ENCODE measurements around the gene ZNF311. TPM values are rescaled to one million over a fixed set of nuclear protein-coding genes. Genes with fewer than 3 reads are reported as not detected.

Gene ZNF311
- total RNA-seq, 2 experiments from 2014 or later: 0.25 to 0.31 TPM

DNA sequence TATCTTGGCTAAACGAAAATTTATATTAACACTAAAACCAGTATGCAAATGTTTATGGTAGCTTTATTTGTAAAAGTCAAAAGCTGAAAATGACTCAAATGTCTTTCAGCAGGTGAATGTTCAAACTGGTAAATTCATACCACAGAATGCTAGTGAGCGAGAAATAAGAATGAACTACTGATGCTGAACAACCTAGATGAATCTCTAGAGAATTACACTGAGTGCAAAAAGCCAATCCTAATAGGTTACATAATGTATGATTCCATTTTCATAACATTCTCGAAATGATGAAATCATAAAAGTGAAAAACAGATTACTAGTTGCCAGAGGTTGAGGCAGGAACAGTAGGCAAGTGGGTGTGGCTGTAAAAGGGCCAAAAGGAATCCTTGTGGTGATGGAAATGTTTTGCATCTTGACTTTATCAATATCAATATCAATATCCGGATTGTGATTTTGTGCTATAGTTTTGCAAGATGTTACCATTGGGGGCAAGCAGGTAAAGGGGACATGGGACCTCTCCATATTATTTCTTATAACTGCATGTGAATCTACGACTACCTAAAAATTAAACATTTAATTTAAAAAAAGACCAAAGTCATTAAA is 26.1 kb downstream of the ZNF311 start:
- Histone ChIP-seq H3K27me3 (ENCODE audit: control insufficient read depth in 1 of 2, insufficient read depth in 2 of 2, low read length in 2 of 2) (peaks cover 0 to 8% of the 10 kb centered on the region in 2 experiments), H3K27ac (ENCODE audit: low read depth in 1 of 2, low read length in 2 of 2) (no peak overlapping the region), H3K4me1 (ENCODE audit: insufficient read depth, low read length) (peaks cover 21% of the 10 kb centered on the region), H3K36me3 (ENCODE audit: insufficient read depth, low read length) (no peaks in the 10 kb centered on the region), H3K4me3 (ENCODE audit: low read length) (no peak overlapping the region), H3K9me3 (ENCODE audit: control insufficient read depth in 1 of 2, insufficient read depth in 1 of 2, low read length in 2 of 2) (peaks cover 0 to 6% of the 10 kb centered on the region in 2 experiments)
- TF ChIP-seq, protein P1, sequence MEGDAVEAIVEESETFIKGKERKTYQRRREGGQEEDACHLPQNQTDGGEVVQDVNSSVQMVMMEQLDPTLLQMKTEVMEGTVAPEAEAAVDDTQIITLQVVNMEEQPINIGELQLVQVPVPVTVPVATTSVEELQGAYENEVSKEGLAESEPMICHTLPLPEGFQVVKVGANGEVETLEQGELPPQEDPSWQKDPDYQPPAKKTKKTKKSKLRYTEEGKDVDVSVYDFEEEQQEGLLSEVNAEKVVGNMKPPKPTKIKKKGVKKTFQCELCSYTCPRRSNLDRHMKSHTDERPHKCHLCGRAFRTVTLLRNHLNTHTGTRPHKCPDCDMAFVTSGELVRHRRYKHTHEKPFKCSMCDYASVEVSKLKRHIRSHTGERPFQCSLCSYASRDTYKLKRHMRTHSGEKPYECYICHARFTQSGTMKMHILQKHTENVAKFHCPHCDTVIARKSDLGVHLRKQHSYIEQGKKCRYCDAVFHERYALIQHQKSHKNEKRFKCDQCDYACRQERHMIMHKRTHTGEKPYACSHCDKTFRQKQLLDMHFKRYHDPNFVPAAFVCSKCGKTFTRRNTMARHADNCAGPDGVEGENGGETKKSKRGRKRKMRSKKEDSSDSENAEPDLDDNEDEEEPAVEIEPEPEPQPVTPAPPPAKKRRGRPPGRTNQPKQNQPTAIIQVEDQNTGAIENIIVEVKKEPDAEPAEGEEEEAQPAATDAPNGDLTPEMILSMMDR (IDR thresholded peaks at IDR 0.05): no peak
- Mint-ChIP-seq H3K36me3 (ENCODE audit: low read depth) (peaks cover 27% of the 10 kb centered on the region), H3K9me3 (peaks cover 5% of the 10 kb centered on the region), H3K4me3 (peak overlapping the region; percentile 25), H3K4me1 (ENCODE audit: low read depth) (peaks cover 62% of the 10 kb centered on the region), H3K27me3 (peaks cover 58% of the 10 kb centered on the region), H3K27ac (no peak overlapping the region)
- intact Hi-C loops (cut with DNase I, micrococcal nuclease): loop anchor here in 1 of 2 experiments (2.0 kb wide), 1 partner anchor 32 kb away; no protein-coding TSS in a partner anchor
- CTCF ChIA-PET: interaction anchor here (1.2 kb wide), 1 partner anchor 39 kb away, joined by 3 read pairs; no protein-coding TSS in a partner anchor
- POLR2A ChIA-PET: interaction anchor here (1.0 to 3.9 kb wide), 2 partner anchors 21 to 56 kb away, joined by 3 to 16 read pairs; partner anchors contain the start of gene TRIM27
- ATAC-seq (ENCODE audit: poor library complexity) (no peak), DNase-seq (no peak)

- H3K9me3 Mint-ChIP-seq: peaks cover 5% of the 10 kb centered on the region
- H3K27me3 Mint-ChIP-seq: peaks cover 63% of the 10 kb centered on the region
- DNase-seq (no peak), ATAC-seq (ENCODE audit: poor library complexity) (no peak)
- H3K27me3 ChIP-seq (ENCODE audit: control insufficient read depth in 1 of 2, insufficient read depth in 2 of 2, low read length in 2 of 2): peaks cover 0 to 8% of the 10 kb centered on the region in 2 experiments
- no peak overlapping the region for H3K4me3 ChIP-seq (ENCODE audit: low read length)
- H3K36me3 Mint-ChIP-seq (ENCODE audit: low read depth): peaks cover 23% of the 10 kb centered on the region
- peaks cover 21% of the 10 kb centered on the region for H3K4me1 ChIP-seq (ENCODE audit: insufficient read depth, low read length)
- intact Hi-C loops (cut with DNase I, micrococcal nuclease): loop anchor here in 1 of 2 experiments (2.0 kb wide), 1 partner anchor 31 kb away; no protein-coding TSS in a partner anchor
- ChIA-PET POLR2A (no interaction called here), CTCF (no interaction called here)
- peaks cover 0 to 6% of the 10 kb centered on the region in 2 experiments for H3K9me3 ChIP-seq (ENCODE audit: control insufficient read depth in 1 of 2, insufficient read depth in 1 of 2, low read length in 2 of 2)
- H3K4me1 Mint-ChIP-seq (ENCODE audit: low read depth): peaks cover 53% of the 10 kb centered on the region
- no peak overlapping the region for H3K4me3 Mint-ChIP-seq
- H3K36me3 ChIP-seq (ENCODE audit: insufficient read depth, low read length): no peaks in the 10 kb centered on the region
- H3K27ac Mint-ChIP-seq: no peak overlapping the region
- TF ChIP-seq, protein P1 (IDR thresholded peaks at IDR 0.05): no peak
- H3K27ac ChIP-seq (ENCODE audit: low read depth in 1 of 2, low read length in 2 of 2): no peak overlapping the region
Observed at GRCh38 chr6:28978133-28978491, 27.0 kb downstream of the ZNF311 start.

DNA sequence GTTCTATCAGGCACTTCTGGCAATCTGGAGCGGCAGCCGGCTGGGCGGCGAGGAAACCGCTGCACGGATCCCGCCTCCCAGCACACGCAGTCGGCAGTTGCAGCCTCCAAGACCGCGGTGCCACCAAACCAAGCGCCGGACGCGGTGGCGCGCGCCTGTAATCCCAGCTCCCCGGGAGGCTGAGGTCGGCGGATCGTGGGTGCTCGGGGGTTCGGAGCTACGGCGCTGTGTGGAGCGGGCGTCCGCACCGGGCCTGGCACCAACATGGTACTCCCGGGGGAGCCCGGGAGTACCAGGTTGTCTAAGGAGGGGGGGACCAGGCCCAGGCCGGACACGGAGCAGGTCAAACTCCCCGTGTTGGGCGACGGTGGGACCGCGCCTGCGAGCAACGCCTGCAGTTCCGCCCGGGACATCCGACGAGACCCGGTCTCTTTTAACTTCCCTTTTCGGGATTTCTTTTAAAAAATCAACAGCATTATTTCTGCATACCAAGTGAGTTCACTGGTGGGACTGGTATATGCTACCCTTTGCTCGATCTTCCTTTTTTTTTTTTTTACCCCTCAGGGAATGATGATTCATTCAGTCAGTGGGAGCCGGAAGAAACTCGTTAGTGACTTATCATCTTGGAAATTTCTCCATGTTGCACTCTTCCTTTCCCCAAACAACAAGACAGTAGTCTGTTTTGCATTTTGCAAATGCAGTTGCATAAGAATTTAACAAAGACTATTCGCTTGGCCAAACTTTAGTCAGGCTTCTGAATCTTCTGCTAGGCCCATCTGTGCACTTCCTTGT is 27.6 kb downstream of the ZNF311 start:
- no peak overlapping the region for H3K27ac ChIP-seq (ENCODE audit: low read depth in 1 of 2, low read length in 2 of 2)
- intact Hi-C loops (cut with DNase I, micrococcal nuclease): loop anchor here in 1 of 2 experiments (2.0 kb wide), 1 partner anchor 31 kb away; no protein-coding TSS in a partner anchor
- ChIA-PET CTCF (interaction anchor here (0.5 to 2.6 kb wide), 2 partner anchors 141 to 1867 kb away, joined by 3 to 6 read pairs; no protein-coding TSS in a partner anchor), POLR2A (interaction anchor here (0.6 kb wide), 1 partner anchor 21 kb away, joined by 4 read pairs; no protein-coding TSS in a partner anchor)
- DNase-seq (peak in 5 of 14 experiments; percentile 27 to 58 (median 45)), ATAC-seq (ENCODE audit: poor library complexity) (no peak)
- Mint-ChIP-seq H3K4me3 (peak overlapping the region; percentile 77), H3K9me3 (peaks cover 5% of the 10 kb centered on the region), H3K4me1 (ENCODE audit: low read depth) (peaks cover 48% of the 10 kb centered on the region), H3K27ac (no peak overlapping the region), H3K27me3 (peaks cover 60% of the 10 kb centered on the region), H3K36me3 (ENCODE audit: low read depth) (peaks cover 17% of the 10 kb centered on the region)
- TF ChIP-seq, protein P1 (IDR thresholded peaks at IDR 0.05): no peak
- H3K27me3 ChIP-seq (ENCODE audit: control insufficient read depth in 1 of 2, insufficient read depth in 2 of 2, low read length in 2 of 2): peaks cover 0 to 8% of the 10 kb centered on the region in 2 experiments
- H3K4me1 ChIP-seq (ENCODE audit: insufficient read depth, low read length): peaks cover 21% of the 10 kb centered on the region
- peak overlapping the region; percentile 45 for H3K4me3 ChIP-seq (ENCODE audit: low read length)
- H3K9me3 ChIP-seq (ENCODE audit: control insufficient read depth in 1 of 2, insufficient read depth in 1 of 2, low read length in 2 of 2): peaks cover 0 to 6% of the 10 kb centered on the region in 2 experiments
- no peaks in the 10 kb centered on the region for H3K36me3 ChIP-seq (ENCODE audit: insufficient read depth, low read length)
